Measurements from ENCODE around the gene PCDHGC3.

- TF ChIP-seq CTCF (IDR thresholded peaks at IDR 0.05; ENCODE audit: low read depth, low read length) (no peak), EZH2phosphoT487 (IDR thresholded peaks at IDR 0.05; ENCODE audit: low read depth) (no peak)
These were observed 2.0 kb downstream of the PCDHGC3 start for GRCh38 chr5:141477815-141478214.
